Activated naive CD4-positive, alpha-beta T cell treated with anti-CD3 and anti-CD28 coated beads, Interleukin-2, amount 10 ng/mL, durations not matched to agents 7 days and 5 days (primary cell): ENCODE results near the gene IL3RA.
A peak's percentile ranks its signal among the peaks of the same experiment; 100 is the strongest.
"Not testable (repeated sequence)": the region's sequence is repeated elsewhere in the genome, so short reads cannot be mapped to it uniquely, and the experiment has no call there.

Experiments
- CTCF ChIA-PET: fragments of 350-600 bp; sonication (Branson Sonifier 250); formaldehyde crosslinking; loops from one replicate; lab custom pipeline; 2021; ENCODE audit warnings: antibody characterized with exemption; lab: Charles Lee
- DNase-seq: peaks from one replicate; pipeline ENCODE4 v3.0.0-alpha.2; 2020
- H3K27ac Mint-ChIP-seq: one replicate; pipeline ENCODE4 v1.8.0; 2021; ENCODE audit warnings: mild to moderate bottlenecking, moderate library complexity, mixed read lengths
- H3K27me3 Mint-ChIP-seq: one replicate; pipeline ENCODE4 v1.8.0; 2021; ENCODE audit warnings: mild to moderate bottlenecking, mixed read lengths
- H3K36me3 Mint-ChIP-seq: one replicate; pipeline ENCODE4 v1.8.0; 2021; ENCODE audit warnings: mixed read lengths
- H3K4me1 Mint-ChIP-seq: one replicate; pipeline ENCODE4 v1.8.0; 2021; ENCODE audit warnings: mixed read lengths
- H3K4me3 Mint-ChIP-seq: one replicate; pipeline ENCODE4 v1.8.0; 2021; ENCODE audit warnings: mild to moderate bottlenecking, moderate library complexity, mixed read lengths
- H3K9me3 Mint-ChIP-seq: one replicate; pipeline ENCODE4 v1.8.0; 2021; ENCODE audit warnings: mixed read lengths

The IL3RA gene

GRCh38 chrX:1354036-1355019 is 17.7 kb downstream of the IL3RA start:
- Mint-ChIP-seq H3K4me3 (no peak overlapping the region), H3K27ac (peak overlapping the region; percentile 55)
- CTCF ChIA-PET = no interaction called here

GRCh38 chrX:1355131-1356046 is 18.8 kb downstream of the IL3RA start:
- no peaks in the 10 kb centered on the region for H3K27me3 Mint-ChIP-seq
- no peak overlapping the region for H3K27ac Mint-ChIP-seq
- no peak overlapping the region for H3K4me3 Mint-ChIP-seq
- peaks cover 13% of the 10 kb centered on the region for H3K4me1 Mint-ChIP-seq
- CTCF ChIA-PET = no interaction called here
- peaks cover 9% of the 10 kb centered on the region for H3K9me3 Mint-ChIP-seq
- H3K36me3 Mint-ChIP-seq = peaks cover 15% of the 10 kb centered on the region
- DNase-seq = no peak

More at GRCh38 chrX:1354036-1355019, 17.7 kb downstream of the IL3RA start:
- H3K4me1 Mint-ChIP-seq = peaks cover 13% of the 10 kb centered on the region
- H3K36me3 Mint-ChIP-seq = peaks cover 10% of the 10 kb centered on the region
- no peak for DNase-seq
- no peaks in the 10 kb centered on the region for H3K27me3 Mint-ChIP-seq
- H3K9me3 Mint-ChIP-seq = peaks cover 4% of the 10 kb centered on the region

- peaks cover 13% of the 10 kb centered on the region for H3K4me1 Mint-ChIP-seq
- peaks cover 9% of the 10 kb centered on the region for H3K9me3 Mint-ChIP-seq
- H3K27me3 Mint-ChIP-seq = no peaks in the 10 kb centered on the region
- no peak for DNase-seq
- CTCF ChIA-PET = no interaction called here
- no peak overlapping the region for H3K4me3 Mint-ChIP-seq
- peaks cover 24% of the 10 kb centered on the region for H3K36me3 Mint-ChIP-seq
- H3K27ac Mint-ChIP-seq = no peak overlapping the region
Observed at GRCh38 chrX:1357993-1358392, 21.4 kb downstream of the IL3RA start.

GRCh38 chrX:1358793-1359476 is 22.4 kb downstream of the IL3RA start:
- DNase-seq = no peak
- Mint-ChIP-seq H3K27ac (no peak overlapping the region), H3K27me3 (no peaks in the 10 kb centered on the region), H3K4me3 (no peak overlapping the region), H3K4me1 (peaks cover 13% of the 10 kb centered on the region), H3K36me3 (peaks cover 24% of the 10 kb centered on the region), H3K9me3 (peaks cover 9% of the 10 kb centered on the region)
- CTCF ChIA-PET = no interaction called here

- DNase-seq = no peak
- no peak overlapping the region for H3K4me3 Mint-ChIP-seq
- H3K4me1 Mint-ChIP-seq = peaks cover 8% of the 10 kb centered on the region
- no peaks in the 10 kb centered on the region for H3K27me3 Mint-ChIP-seq
- peaks cover 9% of the 10 kb centered on the region for H3K9me3 Mint-ChIP-seq
- H3K27ac Mint-ChIP-seq = no peak overlapping the region
- H3K36me3 Mint-ChIP-seq = peaks cover 24% of the 10 kb centered on the region
- CTCF ChIA-PET = no interaction called here
Observed at GRCh38 chrX:1359477-1359873, 22.9 kb downstream of the IL3RA start.

GRCh38 chrX:1360171-1360570 is 23.6 kb downstream of the IL3RA start:
- no peak for DNase-seq
- CTCF ChIA-PET = no interaction called here

GRCh38 chrX:1361275-1361674 is 24.7 kb downstream of the IL3RA start:
- no peak overlapping the region for H3K27ac Mint-ChIP-seq
- peaks cover 9% of the 10 kb centered on the region for H3K9me3 Mint-ChIP-seq
- no peaks in the 10 kb centered on the region for H3K27me3 Mint-ChIP-seq
- no peak for DNase-seq
- H3K4me1 Mint-ChIP-seq = no peaks in the 10 kb centered on the region
- H3K4me3 Mint-ChIP-seq = no peak overlapping the region
- CTCF ChIA-PET = no interaction called here
- peaks cover 25% of the 10 kb centered on the region for H3K36me3 Mint-ChIP-seq

More at GRCh38 chrX:1360171-1360570, 23.6 kb downstream of the IL3RA start:
- H3K4me1 Mint-ChIP-seq = peaks cover 8% of the 10 kb centered on the region
- H3K4me3 Mint-ChIP-seq = no peak overlapping the region
- peaks cover 28% of the 10 kb centered on the region for H3K36me3 Mint-ChIP-seq
- H3K9me3 Mint-ChIP-seq = peaks cover 9% of the 10 kb centered on the region
- no peak overlapping the region for H3K27ac Mint-ChIP-seq
- no peaks in the 10 kb centered on the region for H3K27me3 Mint-ChIP-seq

- Mint-ChIP-seq H3K4me1 (no peaks in the 10 kb centered on the region), H3K4me3 (no peak overlapping the region), H3K36me3 (peaks cover 25% of the 10 kb centered on the region), H3K9me3 (peaks cover 9% of the 10 kb centered on the region), H3K27me3 (no peaks in the 10 kb centered on the region), H3K27ac (no peak overlapping the region)
- CTCF ChIA-PET = no interaction called here
- no peak for DNase-seq
Observed at GRCh38 chrX:1361910-1362309, 25.3 kb downstream of the IL3RA start.

GRCh38 chrX:1366363-1366762 is 29.8 kb downstream of the IL3RA start:
- H3K9me3 Mint-ChIP-seq, DNase-seq, CTCF ChIA-PET, H3K4me1 Mint-ChIP-seq, H3K4me3 Mint-ChIP-seq, H3K27ac Mint-ChIP-seq, H3K27me3 Mint-ChIP-seq: not testable (repeated sequence)
- peaks cover 14% of the 10 kb centered on the region for H3K36me3 Mint-ChIP-seq

GRCh38 chrX:1368385-1368698 is 31.8 kb downstream of the IL3RA start:
- DNase-seq = no peak
- H3K36me3 Mint-ChIP-seq = peaks cover 8% of the 10 kb centered on the region
- H3K9me3 Mint-ChIP-seq = no peaks in the 10 kb centered on the region
- no peak overlapping the region for H3K27ac Mint-ChIP-seq
- CTCF ChIA-PET = no interaction called here
- no peaks in the 10 kb centered on the region for H3K4me1 Mint-ChIP-seq
- H3K27me3 Mint-ChIP-seq = no peaks in the 10 kb centered on the region
- no peak overlapping the region for H3K4me3 Mint-ChIP-seq

- no peak overlapping the region for H3K4me3 Mint-ChIP-seq
- H3K27ac Mint-ChIP-seq = peak overlapping the region; percentile 14
- peaks cover 8% of the 10 kb centered on the region for H3K36me3 Mint-ChIP-seq
- no peaks in the 10 kb centered on the region for H3K27me3 Mint-ChIP-seq
- no peaks in the 10 kb centered on the region for H3K9me3 Mint-ChIP-seq
- DNase-seq = no peak
- CTCF ChIA-PET = no interaction called here
- H3K4me1 Mint-ChIP-seq = peaks cover 3% of the 10 kb centered on the region
Observed at GRCh38 chrX:1378306-1378759, 41.7 kb downstream of the IL3RA start.

- peaks cover 3% of the 10 kb centered on the region for H3K4me1 Mint-ChIP-seq
- CTCF ChIA-PET = no interaction called here
- H3K4me3 Mint-ChIP-seq = no peak overlapping the region
- no peaks in the 10 kb centered on the region for H3K27me3 Mint-ChIP-seq
- H3K9me3 Mint-ChIP-seq = no peaks in the 10 kb centered on the region
- peak; percentile 20 for DNase-seq
- H3K27ac Mint-ChIP-seq = no peak overlapping the region
- H3K36me3 Mint-ChIP-seq = peaks cover 18% of the 10 kb centered on the region
Observed at GRCh38 chrX:1380672-1381233, 44.2 kb downstream of the IL3RA start.

GRCh38 chrX:1384658-1385252 is 48.2 kb downstream of the IL3RA start:
- peaks cover 28% of the 10 kb centered on the region for H3K4me1 Mint-ChIP-seq
- no peaks in the 10 kb centered on the region for H3K27me3 Mint-ChIP-seq
- CTCF ChIA-PET = no interaction called here
- peak; percentile 20 for DNase-seq
- no peaks in the 10 kb centered on the region for H3K9me3 Mint-ChIP-seq
- peaks cover 52% of the 10 kb centered on the region for H3K36me3 Mint-ChIP-seq
- no peak overlapping the region for H3K27ac Mint-ChIP-seq
- H3K4me3 Mint-ChIP-seq = no peak overlapping the region
